Amygdala (tissue), 56 donors: ENCODE results near the gene PPM1M.

Experiments used
- DNase-seq, 56 donors: peaks; one replicate each; lab custom pipeline; 2025; lab: John Stamatoyannopoulos, UW

PPM1M gene

DNA sequence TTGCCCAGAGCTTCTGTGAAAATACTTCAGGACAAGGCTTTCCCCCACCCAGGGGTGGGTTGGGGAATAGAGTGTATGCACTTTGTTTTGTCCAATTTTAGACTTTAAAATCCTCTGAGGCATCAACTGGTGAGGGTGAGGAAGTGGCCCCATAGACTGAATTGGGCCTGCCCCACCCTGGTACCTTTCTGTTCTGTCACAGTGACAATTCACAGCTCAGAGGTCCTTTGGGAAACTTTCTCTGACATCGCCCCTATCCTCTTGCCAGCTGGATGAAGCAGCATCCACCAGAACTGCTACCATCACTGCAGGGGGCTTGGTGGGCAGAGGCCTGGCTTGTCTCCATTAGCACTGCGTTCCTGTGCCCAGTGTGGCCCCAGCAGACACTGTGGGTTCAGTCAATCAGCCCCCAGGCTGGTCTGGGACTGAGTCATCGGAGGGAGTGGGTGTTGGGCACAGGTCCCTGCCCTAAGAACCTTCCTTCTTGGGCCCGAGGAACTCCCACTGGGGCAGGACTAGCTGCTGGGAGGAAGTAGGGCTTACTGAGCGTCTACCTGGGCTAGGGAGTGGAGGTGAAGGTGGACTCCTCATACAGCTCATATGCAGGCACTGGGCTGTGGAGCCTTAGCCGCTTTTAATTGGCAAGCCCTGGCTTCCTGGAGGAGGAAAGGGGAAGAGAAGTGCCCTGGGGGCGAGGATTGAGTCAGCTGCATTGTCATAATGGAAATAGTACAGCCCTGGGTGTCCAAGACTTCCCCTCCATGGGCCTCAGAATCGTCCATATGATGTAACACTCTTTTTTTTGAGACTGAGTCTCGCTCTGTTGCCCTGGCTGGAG is 1.5 kb upstream of the PPM1M start:
- peak in 2 of 56 donors; percentile 12 to 60 for DNase-seq

- no peak for DNase-seq
Measured at GRCh38 chr3:52246264-52246620, 683 bp downstream of the PPM1M start.

DNA sequence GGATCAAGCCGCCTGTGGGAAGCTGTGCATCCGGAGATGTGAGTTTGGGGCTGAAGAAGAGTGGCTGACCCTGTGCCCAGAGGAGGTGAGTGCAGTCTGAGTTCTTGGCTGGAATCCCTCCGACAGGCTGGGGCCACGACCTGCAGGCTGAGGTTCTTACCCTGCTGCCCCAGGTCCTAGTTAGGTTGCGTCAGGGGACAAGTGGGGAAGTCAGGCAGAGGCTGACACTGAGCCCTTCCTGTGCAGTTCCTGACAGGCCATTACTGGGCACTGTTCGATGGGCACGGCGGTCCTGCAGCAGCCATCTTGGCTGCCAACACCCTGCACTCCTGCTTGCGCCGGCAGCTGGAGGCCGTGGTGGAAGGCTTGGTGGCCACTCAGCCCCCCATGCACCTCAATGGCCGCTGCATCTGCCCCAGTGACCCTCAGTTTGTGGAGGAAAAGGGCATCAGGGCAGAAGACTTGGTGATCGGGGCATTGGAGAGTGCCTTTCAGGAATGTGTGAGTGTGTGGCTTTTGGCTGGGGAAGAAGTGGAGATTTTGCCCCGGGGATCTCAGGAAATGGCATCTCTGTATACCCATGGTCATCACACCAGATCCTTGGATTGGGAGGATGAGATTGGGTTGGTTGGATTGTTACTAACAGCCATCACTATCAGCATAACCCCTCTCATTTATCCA is 1.3 kb downstream of the PPM1M start:
- no peak for DNase-seq

DNA sequence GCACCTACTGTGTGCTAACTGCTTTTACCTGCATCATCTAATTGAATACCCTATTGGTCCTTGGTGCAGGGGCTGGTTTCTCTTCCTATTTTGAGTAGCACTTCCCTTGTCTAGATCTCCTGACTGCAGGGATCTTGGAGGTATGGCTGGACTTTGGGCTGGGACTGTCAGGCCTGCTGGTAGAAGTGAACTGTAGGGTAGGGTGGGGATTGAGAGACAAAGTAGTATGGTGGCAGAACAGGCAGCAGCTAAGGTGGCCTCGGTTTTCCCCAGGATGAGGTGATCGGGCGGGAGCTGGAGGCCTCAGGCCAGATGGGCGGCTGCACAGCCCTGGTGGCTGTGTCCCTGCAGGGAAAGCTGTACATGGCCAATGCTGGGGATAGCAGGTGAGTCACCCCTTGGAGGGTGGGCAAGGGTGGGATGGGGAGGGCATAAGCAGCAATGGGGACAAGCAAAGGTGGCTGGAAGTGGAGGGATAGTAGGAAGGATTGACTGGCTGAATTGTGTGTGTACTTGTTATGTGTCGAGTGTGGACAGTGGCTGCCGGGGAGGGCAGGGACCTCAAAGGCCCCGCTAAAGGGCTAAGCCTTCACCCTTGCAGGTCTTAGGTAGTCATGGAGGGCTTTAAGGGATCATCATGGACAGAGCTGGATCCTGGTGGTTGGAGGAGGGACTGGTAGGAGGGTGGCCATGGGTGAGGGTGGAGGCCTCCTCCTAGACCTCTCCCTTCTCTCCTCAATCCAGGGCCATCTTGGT is 2.0 kb downstream of the PPM1M start:
- DNase-seq, result no peak

- DNase-seq, result no peak
Measured at GRCh38 chr3:52248165-52248541, 2.6 kb downstream of the PPM1M start.

DNA sequence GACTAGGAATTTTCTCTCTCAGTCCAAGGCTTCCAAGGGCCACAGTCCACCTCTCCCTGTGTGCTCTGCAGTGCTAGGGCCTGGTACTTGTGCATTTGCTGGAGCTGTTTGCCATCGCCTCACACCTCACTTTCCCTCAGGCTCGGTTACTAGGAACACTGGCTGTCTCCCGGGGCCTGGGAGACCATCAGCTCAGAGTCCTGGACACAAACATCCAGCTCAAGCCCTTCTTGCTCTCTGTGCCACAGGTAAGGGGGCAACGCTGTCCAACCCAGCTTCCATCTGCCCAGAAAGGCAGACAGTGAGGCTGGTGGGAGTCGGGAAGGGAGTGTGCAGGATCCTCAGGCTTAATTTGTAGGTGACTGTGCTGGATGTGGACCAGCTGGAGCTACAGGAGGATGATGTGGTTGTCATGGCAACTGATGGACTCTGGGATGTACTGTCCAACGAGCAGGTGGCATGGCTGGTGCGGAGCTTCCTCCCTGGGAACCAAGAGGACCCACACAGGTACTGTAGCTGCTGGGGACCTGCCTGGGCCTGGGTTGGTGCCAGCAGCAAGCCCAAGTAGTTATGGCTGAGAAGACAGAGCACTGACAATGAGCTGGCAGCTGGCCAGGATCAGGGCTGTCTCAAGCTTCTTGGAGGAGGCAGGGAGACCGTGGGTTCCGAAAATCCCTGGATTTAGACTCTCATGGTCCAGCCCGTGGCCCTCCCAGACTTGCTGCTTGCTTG is 3.4 kb downstream of the PPM1M start:
- DNase-seq, result peak in 23 of 56 donors; percentile 23 to 75 (median 42)

DNA sequence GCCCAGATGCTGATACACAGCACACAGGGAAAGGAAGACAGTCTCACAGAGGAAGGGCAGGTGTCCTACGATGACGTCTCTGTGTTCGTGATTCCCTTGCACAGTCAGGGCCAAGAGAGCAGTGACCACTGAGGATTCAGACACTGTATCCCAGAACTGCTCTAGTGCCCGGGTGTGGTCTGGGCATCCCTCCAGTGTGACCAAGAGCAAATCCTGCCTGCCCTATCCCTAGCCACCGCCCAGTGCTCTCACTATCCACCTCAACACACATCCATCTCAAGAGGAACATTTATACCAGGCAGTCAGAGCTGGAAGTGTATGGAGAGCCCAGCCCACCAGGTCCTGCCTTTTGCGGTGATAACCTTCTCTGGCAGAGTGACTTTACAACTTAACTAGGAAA is 4.1 kb downstream of the PPM1M start:
- DNase-seq, result no peak

DNA sequence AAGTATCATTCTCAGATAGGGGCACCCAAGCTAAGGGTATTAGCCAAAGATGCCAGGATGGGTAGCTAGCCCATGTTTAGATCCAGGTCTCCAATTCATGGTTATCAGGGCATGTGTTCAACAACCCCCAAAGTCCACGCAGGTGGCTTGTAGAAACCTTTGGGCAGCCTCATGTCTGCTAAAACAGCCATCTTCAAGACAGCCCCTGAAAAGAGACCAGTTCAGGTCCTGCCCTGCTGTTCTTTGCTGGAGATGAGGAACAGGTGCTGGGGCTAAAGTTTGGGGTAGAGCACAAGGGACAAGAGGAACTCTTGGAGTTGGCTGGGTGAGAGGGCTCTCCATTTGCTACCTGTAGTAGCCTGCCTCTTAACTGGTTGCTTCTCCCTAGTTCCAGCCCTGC is 4.6 kb downstream of the PPM1M start:
- no peak for DNase-seq

DNA sequence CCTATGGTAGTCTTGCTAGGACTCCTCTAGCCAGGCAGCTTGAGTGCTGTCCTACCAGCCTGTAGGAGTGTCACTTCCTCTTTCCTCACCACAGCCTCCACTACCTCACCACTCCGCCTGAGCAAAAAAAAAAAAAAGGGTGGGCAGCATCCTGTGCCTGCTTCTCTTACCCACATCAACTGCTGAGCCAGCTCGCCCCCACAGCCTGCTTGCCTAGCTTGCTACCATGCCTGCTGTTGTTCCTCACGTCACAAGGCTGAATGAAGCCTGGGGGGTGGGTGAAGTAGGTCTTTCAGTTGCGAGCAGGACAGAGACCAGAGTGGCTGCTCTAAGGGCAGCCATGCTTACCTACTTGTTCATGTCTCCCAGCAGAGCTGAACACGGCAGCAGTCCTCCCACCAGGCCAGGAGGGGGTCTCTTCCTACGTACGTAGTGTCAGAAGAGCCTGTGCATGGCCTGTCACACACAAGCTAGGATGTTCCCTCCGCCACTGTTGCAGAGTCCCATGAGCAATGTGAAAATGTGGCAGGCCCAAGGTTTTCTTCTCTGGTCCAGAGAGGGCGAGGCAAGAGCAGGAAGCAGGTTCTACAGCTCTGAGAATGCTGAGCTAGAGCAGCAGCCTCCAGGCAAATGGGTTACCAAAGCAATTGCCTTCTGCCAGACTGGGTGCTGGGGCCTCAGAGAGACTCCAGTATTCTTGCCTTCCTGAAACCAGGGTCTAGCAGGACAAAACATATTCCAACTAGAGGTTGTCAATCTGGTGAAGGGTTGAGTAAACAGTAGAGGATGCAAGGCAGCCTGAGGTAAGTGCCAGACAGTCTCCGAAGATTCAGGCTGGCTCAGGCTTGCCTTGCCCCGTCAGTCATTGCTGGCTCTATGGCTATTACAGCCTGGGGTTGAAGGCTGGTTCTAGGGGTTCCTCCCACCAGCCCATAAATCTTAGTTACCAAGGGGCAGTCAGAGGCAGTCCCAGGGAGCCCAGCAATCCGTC is 8.1 kb downstream of the PPM1M start:
- peak in 39 of 56 donors; percentile 18 to 81 (median 57) for DNase-seq

DNA sequence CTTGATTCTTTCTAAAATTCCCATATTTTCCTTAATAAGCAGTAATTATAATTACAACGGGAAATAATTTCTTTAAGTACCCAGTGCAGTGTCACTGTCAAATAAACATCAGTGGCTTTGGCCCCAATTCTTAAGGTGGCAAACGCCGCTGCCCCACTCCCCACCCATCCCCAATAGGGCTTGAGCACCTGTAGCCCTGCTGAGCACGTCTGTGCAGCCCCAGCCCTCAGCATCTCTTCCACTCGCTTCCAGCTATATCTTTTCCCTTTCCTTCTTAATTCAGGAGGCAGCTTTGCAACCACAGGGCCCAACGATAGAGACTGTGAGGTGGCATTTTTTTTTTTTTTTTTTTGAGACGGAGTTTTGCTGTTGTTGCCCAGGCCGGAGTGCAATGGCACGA is 9.0 kb downstream of the PPM1M start:
- no peak for DNase-seq

DNA sequence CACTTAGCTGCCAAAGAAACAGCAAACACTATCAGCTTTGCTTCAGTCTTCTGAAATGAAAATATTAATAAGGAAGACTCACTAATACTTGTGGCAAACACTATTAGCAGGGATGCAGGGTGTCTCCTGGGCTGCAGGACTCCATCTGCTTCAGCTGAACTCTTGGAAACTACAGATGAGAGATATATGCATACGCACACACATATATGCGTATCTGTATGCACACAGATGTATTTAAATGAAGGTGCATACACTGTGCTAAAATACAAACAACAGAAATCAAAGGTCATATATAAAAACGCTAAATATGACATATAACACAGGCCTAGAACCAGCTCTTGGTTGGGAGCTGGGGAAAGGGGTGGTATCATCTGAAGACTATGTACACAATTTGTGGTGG is 10.6 kb downstream of the PPM1M start:
- no peak for DNase-seq

DNA sequence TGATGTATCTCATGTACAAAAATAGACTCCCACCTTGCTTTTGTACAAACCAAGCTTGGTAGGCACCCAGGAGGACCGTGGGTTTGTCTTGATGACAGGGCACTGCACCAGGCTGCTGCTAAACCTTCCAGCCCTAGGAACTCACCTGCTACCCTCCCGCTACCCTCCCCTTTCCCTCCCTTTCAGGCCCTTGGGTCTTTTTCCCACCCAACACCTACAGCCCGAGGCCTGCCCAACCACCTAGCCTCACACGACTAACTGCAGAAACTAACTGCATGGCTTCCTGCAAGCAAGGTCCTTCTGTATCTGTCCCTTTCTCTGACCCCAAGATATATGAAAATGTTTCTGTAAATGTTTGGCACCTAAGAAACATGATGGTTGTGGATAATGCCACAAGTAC is 11.1 kb downstream of the PPM1M start:
- DNase-seq, result no peak

DNA sequence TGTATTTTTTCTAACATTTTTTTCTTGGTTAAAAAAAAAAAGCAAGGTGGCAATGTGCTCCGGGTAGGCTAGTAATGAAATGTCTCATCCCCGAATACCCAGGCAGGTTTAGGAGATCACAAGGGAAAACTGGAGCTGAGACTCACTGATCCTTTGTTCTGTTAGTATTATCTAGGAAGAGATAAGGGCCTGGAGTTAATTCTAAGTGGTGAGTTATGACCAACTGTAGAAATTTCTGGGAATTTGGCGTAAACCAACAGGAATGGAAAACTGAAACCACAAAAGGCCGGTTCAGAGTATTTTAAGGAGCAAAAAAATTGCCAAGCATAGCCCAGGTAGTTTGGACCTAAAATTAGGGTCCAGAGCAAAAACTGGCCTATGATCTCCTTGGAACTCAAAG is 12.4 kb downstream of the PPM1M start:
- no peak for DNase-seq

DNA sequence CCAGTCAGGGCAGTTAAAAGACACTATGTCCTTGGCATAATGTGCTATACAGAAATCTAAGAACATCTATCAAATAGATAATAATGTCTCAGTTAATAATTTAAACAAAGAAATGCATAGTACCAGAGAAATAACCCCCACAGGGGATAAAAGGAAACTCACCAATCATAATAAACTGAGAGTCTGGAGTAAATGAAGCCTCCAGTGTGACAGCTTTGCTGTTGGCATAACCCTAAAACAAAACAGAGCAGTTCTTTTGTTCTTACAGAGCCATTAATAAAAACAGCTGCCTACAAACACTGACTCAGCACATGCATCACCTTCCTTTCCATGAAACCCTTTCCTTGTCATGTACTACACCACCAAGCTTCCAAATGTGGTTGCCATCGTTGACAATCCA is 13.5 kb downstream of the PPM1M start:
- no peak for DNase-seq

- no peak for DNase-seq
Measured at GRCh38 chr3:52259448-52259847, 13.9 kb downstream of the PPM1M start.

DNA sequence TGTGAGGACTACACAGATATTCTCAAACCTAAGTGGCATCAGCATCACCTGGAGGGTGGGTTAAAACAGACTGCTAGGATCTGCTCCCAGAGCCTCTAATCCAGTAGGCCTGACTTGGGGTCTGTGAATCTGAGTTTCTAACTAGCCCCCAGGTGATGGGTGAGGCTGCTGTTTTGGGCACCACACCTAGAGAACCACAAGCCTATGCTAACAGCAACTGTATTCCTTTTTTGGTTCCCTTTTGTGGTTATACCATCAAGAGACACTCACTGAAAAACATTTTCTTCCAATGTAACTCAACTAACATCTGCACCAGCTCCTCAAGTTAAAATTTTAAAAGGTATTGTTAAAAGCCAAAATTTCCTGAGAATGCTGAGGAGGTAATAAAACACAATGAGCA is 16.9 kb downstream of the PPM1M start:
- no peak for DNase-seq

DNA sequence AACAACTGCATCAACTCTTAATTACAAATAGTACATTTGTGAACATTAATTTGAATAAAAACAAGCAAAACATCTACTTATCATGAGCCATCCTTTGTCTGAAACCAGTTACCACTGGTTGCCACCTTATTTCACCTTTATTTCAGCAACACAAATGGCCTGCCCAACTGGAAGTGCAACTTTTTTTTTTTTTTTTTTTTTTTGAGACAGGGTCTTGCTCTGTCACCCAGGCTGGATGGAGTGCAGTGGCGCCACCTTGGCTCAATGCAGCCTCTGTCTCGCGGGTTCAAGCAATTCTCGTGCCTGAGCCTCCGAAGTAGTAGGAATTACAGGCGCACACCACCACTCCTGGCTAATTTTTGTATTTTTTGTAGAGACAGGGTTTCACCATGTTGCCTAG is 19.8 kb downstream of the PPM1M start:
- no peak for DNase-seq

- DNase-seq, result no peak
Measured at GRCh38 chr3:52268036-52268435, 22.5 kb downstream of the PPM1M start.

DNA sequence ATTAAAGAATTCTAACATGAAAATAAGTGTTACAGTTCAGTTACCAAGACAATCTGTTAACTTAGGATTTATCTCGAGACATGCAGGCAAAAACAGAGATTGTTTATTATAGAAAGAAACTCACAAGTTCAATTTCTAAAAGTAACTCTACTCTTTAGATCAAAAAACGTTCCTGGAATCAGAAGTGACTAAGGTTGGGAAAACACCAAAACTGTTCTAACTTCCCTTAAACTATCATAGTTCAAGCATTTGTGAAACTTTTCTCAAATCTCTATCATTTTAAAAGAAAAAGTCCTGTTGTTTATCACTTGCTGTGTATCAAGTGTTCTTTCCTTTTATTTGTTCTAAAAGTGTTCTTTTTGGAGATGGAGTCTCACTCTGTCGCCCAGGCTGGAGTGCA is 24.2 kb downstream of the PPM1M start:
- DNase-seq, result no peak
